GM23338 (cell line): Measurements from ENCODE around the gene LRRC25. TPM values are rescaled to one million over a fixed set of nuclear protein-coding genes. Genes with fewer than 3 reads are reported as not detected.

Source experiments
- ATAC-seq: fragments of 200-7000 bp; cut with Tn5 transposase; 3 replicates; pipeline ENCODE4 v1.9.1; 2020
- DNase-seq: peaks from one replicate; pipeline ENCODE4 v3.0.0-alpha.2; 2015; ENCODE audit warnings: low spot score
- H2AFZ ChIP-seq: fragments of 200-600 bp; sonication (generic); 2 replicates; pipeline ENCODE4 v1.8.0; 2016; ENCODE audit warnings: antibody characterized with exemption, mild to moderate bottlenecking, moderate library complexity
- H3F3A ChIP-seq: fragments of 200-600 bp; sonication (generic); replicated peaks from 2 replicates; pipeline ENCODE4 v1.8.0; 2017; ENCODE audit warnings: antibody characterized with exemption, mixed run types, low read depth
- H3K27ac ChIP-seq: fragments of 200-600 bp; sonication (generic); 2 replicates; pipeline ENCODE4 v1.6.1; 2016; ENCODE audit warnings: low read depth
- H3K27me3 ChIP-seq: fragments of 200-600 bp; sonication (generic); 2 replicates; pipeline ENCODE4 v1.8.0; 2016; ENCODE audit warnings: mild to moderate bottlenecking, mixed run types, moderate library complexity; ENCODE audit not compliant: insufficient read depth
- H3K36me3 ChIP-seq: fragments of 200-600 bp; sonication (generic); 2 replicates; pipeline ENCODE4 v1.8.0; 2016; ENCODE audit warnings: mild to moderate bottlenecking; ENCODE audit not compliant: insufficient read depth
- H3K4me1 ChIP-seq: fragments of 200-600 bp; sonication (generic); 2 replicates; pipeline ENCODE4 v1.8.0; 2016; ENCODE audit warnings: mild to moderate bottlenecking, moderate library complexity; ENCODE audit not compliant: insufficient read depth
- H3K4me2 ChIP-seq: fragments of 200-600 bp; sonication (generic); 2 replicates; pipeline ENCODE4 v1.7.1; 2017; ENCODE audit warnings: mixed run types
- H3K4me3 ChIP-seq: fragments of 200-600 bp; sonication (generic); 2 replicates; pipeline ENCODE4 v1.6.1; 2016; ENCODE audit warnings: mixed run types
- H3K79me2 ChIP-seq: fragments of 200-600 bp; sonication (generic); replicated peaks from 2 replicates; pipeline ENCODE4 v1.8.0; 2017; ENCODE audit warnings: mild to moderate bottlenecking; ENCODE audit not compliant: insufficient read depth
- H3K9me2 ChIP-seq: fragments of 200-600 bp; sonication (generic); 2 replicates; pipeline ENCODE4 v1.8.0; 2017; ENCODE audit not compliant: insufficient read depth
- H4K20me1 ChIP-seq: fragments of 200-600 bp; sonication (generic); replicated peaks from 2 replicates; pipeline ENCODE4 v1.8.0; 2017; ENCODE audit warnings: mild to moderate bottlenecking; ENCODE audit not compliant: insufficient read depth
- H3K27ac Mint-ChIP-seq: 2 replicates; pipeline ENCODE4 v1.8.0; 2020; ENCODE audit warnings: inconsistent platforms, mild to moderate bottlenecking, moderate library complexity, mixed read lengths
- H3K27me3 Mint-ChIP-seq: 3 replicates; pipeline ENCODE4 v1.8.0; 2022; ENCODE audit warnings: low read depth, mild to moderate bottlenecking, moderate library complexity, mixed read lengths, inconsistent platforms; ENCODE audit not compliant: insufficient read depth, poor library complexity
- H3K36me3 Mint-ChIP-seq: 3 replicates; pipeline ENCODE4 v1.8.0; 2021; ENCODE audit warnings: low read depth, mild to moderate bottlenecking, inconsistent platforms, moderate library complexity, mixed read lengths
- H3K4me1 Mint-ChIP-seq: 3 replicates; pipeline ENCODE4 v1.8.0; 2020; ENCODE audit warnings: mild to moderate bottlenecking, inconsistent platforms, mixed read lengths
- H3K4me3 Mint-ChIP-seq: 3 replicates; pipeline ENCODE4 v1.8.0; 2021; ENCODE audit warnings: moderate library complexity, mild to moderate bottlenecking, inconsistent platforms, mixed read lengths
- H3K9me3 Mint-ChIP-seq: 3 replicates; pipeline ENCODE4 v1.8.0; 2020; ENCODE audit warnings: moderate library complexity, mild to moderate bottlenecking, inconsistent platforms, mixed read lengths
- CREB1 ChIP-seq: fragments of 250-450 bp; sonication (Bioruptor Pico); IDR thresholded peaks from 2 replicates; pipeline ENCODE4 v1.5.0; 2020; ENCODE audit warnings: low read depth, mild to moderate bottlenecking, moderate library complexity
- EZH2phosphoT487 ChIP-seq: fragments of 200-600 bp; sonication (generic); IDR thresholded peaks from one replicate; pipeline ENCODE4 v1.8.1; 2018; ENCODE audit warnings: antibody characterized with exemption; ENCODE audit not compliant: unreplicated experiment
- STAT1 ChIP-seq: IDR thresholded peaks from one replicate; pipeline ENCODE4 v1.6.1; 2016; ENCODE audit warnings: antibody characterized with exemption; ENCODE audit not compliant: unreplicated experiment
- ZNF331 ChIP-seq: fragments of 250-450 bp; sonication (Bioruptor Pico); IDR thresholded peaks from 2 replicates; pipeline ENCODE4 v1.5.0; 2020; ENCODE audit warnings: low read depth, mild to moderate bottlenecking, moderate library complexity
- polyA plus RNA-seq: library from polyadenylated mRNA; unstranded; fragments of >200 nt; fragmentation: Nextera tagmentation; extraction: Ambion mirVana; gene quantifications from 2 replicates; pipeline ENCODE4 v1.2.1, GENCODE V29; 2016
- total RNA-seq: library from RNA; depleted of rRNA; stranded (reverse); fragments of >200 nt; shearing (Covaris generic); gene quantifications from 2 replicates; pipeline ENCODE4 v1.2.3, GENCODE V29; 2014
- TF ChIP-seq, protein P1 (sequence below), 2 experiments: fragments of 200-600 bp in 1 of 2; sonication (generic) in 1 of 2; conservative IDR thresholded peaks; 2 replicates each; pipeline versions ENCODE4 v1.5.1 to v1.6.1; 2016 to 2017; ENCODE audit warnings: antibody characterized with exemption in 2 of 2, low read depth in 2 of 2, mild to moderate bottlenecking in 2 of 2, moderate library complexity in 1 of 2

LRRC25 gene
- total and polyA plus RNA-seq, 2 experiments from 2014 or later: 0.17 to 0.24 TPM

DNA sequence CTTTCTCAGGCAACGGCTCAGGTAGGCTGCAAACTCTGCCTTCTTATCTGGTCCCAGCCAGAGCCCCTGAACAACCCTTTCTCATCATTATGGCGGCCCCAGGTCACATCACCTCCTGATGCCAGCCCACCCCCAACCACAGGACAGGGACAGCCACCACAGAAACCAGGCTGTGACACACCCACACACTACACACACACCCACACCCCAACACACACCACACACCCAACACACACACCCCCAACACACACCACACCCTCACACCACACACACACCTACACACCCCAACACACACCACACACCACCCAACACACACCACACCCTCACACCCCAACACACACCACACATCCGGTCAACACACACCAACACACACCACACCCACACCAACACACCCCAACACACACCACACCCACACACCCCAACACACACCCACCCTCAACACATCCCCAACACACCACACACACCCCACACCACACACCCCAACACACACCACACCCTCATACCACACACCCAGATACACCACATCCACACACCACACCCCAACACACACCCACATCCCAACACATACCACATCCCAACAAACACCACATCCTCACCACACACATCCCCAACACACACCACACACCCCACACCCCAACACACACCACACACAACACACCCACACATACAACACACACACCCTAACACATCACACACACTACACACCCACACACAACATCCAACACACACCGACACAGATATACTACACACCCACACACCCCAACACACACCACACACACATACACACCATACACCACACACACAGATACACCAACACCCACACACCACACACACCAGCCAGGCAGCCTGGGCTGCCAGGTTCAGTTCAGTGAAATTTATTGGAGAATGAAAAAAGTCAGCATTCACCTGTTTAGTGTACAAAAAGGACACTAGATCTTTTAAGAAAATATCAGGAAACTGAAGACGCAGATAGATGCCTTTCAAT is 44.7 kb upstream of the LRRC25 start (continued):
- TF ChIP-seq, protein P1, sequence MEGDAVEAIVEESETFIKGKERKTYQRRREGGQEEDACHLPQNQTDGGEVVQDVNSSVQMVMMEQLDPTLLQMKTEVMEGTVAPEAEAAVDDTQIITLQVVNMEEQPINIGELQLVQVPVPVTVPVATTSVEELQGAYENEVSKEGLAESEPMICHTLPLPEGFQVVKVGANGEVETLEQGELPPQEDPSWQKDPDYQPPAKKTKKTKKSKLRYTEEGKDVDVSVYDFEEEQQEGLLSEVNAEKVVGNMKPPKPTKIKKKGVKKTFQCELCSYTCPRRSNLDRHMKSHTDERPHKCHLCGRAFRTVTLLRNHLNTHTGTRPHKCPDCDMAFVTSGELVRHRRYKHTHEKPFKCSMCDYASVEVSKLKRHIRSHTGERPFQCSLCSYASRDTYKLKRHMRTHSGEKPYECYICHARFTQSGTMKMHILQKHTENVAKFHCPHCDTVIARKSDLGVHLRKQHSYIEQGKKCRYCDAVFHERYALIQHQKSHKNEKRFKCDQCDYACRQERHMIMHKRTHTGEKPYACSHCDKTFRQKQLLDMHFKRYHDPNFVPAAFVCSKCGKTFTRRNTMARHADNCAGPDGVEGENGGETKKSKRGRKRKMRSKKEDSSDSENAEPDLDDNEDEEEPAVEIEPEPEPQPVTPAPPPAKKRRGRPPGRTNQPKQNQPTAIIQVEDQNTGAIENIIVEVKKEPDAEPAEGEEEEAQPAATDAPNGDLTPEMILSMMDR (conservative IDR thresholded peaks at IDR 0.05; ENCODE audit: low read depth in 2 of 2): no peak
- no peak for TF ChIP-seq CREB1 (CRISPR knock-in tag)
- TF ChIP-seq ZNF331 (CRISPR knock-in tag): no peak

DNA sequence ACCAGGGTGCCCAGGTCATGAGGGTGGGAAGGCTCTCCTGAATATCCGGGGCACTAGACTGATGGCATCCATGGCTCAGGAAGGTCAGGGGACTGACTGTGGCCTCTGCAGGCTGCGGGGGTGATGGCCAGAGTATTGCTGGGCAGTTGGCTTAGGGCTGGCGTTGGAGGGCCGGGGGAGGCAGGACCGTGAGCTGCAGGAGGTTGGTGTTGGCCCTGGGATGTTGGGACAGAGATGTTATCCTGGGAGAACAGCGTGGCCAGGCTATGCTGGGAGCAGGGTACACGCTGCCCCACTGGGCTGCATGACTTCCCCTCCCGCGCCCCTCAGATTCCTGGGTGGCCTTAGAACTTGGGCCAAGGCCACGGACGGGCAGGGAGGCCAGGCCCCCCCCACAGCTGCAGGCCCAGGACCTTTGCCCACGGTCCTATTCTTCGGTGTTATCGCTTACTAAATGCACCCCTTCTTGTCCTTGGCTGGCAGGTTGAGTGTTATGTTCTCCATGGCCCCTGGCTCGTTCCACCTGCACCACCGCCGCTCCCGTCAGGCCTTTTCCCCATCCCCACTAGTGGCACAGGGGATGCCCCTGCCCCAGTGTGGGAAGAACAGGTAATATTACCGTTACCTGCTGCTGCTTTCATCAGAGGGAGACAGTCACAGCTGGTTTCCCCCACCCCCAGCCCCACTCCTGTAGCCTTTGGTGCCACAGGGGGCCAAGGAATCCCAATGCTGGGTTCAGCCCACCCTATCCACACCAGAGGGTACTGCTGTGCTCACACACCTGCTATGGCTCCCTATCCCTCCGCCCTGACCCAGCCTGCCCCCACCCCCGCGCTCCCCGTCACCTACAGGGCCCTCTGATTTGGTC is 43.7 kb upstream of the LRRC25 start:
- no peak for ATAC-seq

DNA sequence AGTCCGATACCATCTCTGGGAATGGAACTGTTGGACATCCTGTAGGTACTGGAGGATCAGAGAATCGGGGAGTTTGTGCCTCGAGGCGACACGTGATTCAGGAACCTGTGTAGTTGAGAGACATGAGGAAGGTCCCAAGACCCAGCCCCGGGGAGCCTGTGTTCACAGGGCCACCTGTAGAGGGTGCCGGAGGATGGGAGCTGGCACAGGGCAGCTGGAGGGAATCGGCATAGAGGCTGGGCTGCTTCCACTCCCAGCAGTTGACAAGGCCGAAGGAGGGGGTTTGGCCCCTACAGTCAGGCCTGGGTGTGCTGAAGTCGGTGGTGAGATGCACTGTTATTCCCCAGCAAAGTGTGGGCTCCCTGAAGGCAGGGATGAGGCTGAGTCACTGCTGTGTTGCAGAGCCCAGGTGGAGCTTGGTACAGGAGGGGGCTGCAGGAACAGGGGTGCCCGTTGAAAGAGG is 43.0 kb upstream of the LRRC25 start:
- Histone ChIP-seq H3K36me3 (no peaks in the 10 kb centered on the region), H3K27me3 (no peaks in the 10 kb centered on the region), H3F3A (peaks cover 22% of the 10 kb centered on the region; the same call in 1 of the 2 replicates), H3K9me2 (no peaks in the 10 kb centered on the region), H3K4me3 (no peak overlapping the region), H3K27ac (0 out of 2 replicates have a peak overlapping the region, but pooled peaks have one; percentile 19), H4K20me1 (peaks cover 3% of the 10 kb centered on the region), H3K79me2 (no peaks in the 10 kb centered on the region), H2AFZ (no peak overlapping the region), H3K4me1 (peaks cover 15% of the 10 kb centered on the region), H3K4me2 (no peak overlapping the region)
- H3K4me1 Mint-ChIP-seq: peaks cover 24% of the 10 kb centered on the region
- peaks cover 25% of the 10 kb centered on the region for H3K27me3 Mint-ChIP-seq
- no peak for TF ChIP-seq STAT1
- TF ChIP-seq, protein P1 (conservative IDR thresholded peaks at IDR 0.05; ENCODE audit: low read depth in 2 of 2): peak; percentile 52 to 71; a peak in 3 of 4 replicates
- H3K27ac Mint-ChIP-seq: no peak overlapping the region
- DNase-seq: peak; percentile 69
- H3K4me3 Mint-ChIP-seq: no peak overlapping the region
- H3K36me3 Mint-ChIP-seq: peaks cover 17% of the 10 kb centered on the region
- peaks cover 4% of the 10 kb centered on the region for H3K9me3 Mint-ChIP-seq
- ATAC-seq: peak; percentile 3

More for the DNA sequence above, 43.7 kb upstream of the LRRC25 start:
- H3K27ac ChIP-seq: 0 out of 2 replicates have a peak overlapping the region, but pooled peaks have one; percentile 19
- no peak overlapping the region for H3K4me2 ChIP-seq
- peaks cover 18% of the 10 kb centered on the region; the same call in 1 of the 2 replicates for H3F3A ChIP-seq
- no peaks in the 10 kb centered on the region; the same call in 1 of the 2 replicates for H4K20me1 ChIP-seq
- H2AFZ ChIP-seq: no peak overlapping the region
- no peak overlapping the region for H3K4me3 ChIP-seq
- H3K4me1 Mint-ChIP-seq: peaks cover 23% of the 10 kb centered on the region
- DNase-seq: no peak
- no peaks in the 10 kb centered on the region for H3K36me3 ChIP-seq
- TF ChIP-seq EZH2phosphoT487: no peak
- H3K9me2 ChIP-seq: no peaks in the 10 kb centered on the region
- peaks cover 4% of the 10 kb centered on the region for H3K9me3 Mint-ChIP-seq
- no peaks in the 10 kb centered on the region for H3K79me2 ChIP-seq
- H3K27me3 Mint-ChIP-seq: peaks cover 22% of the 10 kb centered on the region
- H3K36me3 Mint-ChIP-seq: peaks cover 13% of the 10 kb centered on the region
- no peak overlapping the region for H3K4me3 Mint-ChIP-seq
- H3K4me1 ChIP-seq: peaks cover 15% of the 10 kb centered on the region
- no peak overlapping the region; the same call in 1 of the 2 replicates for H3K27ac Mint-ChIP-seq
- no peaks in the 10 kb centered on the region for H3K27me3 ChIP-seq
